MM.1S (cell line): ENCODE results near the gene DBP.

ENCODE experiments used
- EZH2phosphoT487 ChIP-seq: fragments of 300-600 bp; sonication (generic); IDR thresholded peaks from 2 replicates; pipeline ENCODE4 v1.6.1; 2018; ENCODE audit warnings: antibody characterized with exemption, low read length
- TF ChIP-seq, protein P1 (sequence below): fragments of 300-600 bp; sonication (generic); IDR thresholded peaks from 2 replicates; pipeline ENCODE4 v1.5.1; 2016; ENCODE audit warnings: antibody characterized with exemption, low read length, mixed read lengths

DNA sequence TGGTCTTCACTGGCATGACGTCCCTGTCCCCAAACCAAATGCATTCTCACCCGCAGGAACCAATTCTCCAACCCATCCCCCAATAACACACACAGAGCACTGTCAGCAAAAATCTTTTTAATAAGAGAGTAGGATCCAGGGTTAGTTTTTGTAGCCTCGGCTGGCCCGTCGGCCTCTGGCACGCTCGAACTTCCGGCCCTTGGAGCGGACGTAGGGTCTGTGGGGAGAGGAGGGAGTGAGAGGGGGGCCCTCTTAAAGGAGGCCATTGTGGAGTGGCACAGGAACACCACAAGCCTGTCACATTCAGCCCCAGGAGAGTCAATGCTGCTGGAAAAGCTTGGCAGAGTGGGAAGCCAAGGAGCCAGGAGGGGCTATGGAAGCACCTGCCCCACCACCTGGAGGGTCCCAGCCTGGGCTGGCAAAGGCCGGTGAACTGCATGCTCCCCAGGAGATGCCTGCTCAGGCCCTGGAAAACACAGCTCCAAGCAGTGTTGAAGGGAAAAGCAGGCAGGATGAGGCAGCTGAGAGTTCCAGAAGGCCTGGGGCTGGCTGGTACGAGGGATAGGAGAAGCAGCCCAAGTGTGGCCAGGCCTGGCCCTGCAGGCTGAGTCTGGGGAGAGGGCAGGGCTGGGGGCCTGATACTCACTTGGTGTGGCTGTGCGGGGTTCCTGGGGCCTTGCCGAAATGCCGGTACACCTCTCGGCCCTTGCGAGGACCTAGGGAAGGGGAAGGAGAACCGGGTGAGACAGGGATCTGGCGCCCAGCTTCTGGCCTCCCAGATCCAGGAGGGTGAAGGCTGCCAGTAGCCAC is 21.7 kb downstream of the DBP start:
- TF ChIP-seq, protein P1, sequence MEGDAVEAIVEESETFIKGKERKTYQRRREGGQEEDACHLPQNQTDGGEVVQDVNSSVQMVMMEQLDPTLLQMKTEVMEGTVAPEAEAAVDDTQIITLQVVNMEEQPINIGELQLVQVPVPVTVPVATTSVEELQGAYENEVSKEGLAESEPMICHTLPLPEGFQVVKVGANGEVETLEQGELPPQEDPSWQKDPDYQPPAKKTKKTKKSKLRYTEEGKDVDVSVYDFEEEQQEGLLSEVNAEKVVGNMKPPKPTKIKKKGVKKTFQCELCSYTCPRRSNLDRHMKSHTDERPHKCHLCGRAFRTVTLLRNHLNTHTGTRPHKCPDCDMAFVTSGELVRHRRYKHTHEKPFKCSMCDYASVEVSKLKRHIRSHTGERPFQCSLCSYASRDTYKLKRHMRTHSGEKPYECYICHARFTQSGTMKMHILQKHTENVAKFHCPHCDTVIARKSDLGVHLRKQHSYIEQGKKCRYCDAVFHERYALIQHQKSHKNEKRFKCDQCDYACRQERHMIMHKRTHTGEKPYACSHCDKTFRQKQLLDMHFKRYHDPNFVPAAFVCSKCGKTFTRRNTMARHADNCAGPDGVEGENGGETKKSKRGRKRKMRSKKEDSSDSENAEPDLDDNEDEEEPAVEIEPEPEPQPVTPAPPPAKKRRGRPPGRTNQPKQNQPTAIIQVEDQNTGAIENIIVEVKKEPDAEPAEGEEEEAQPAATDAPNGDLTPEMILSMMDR, result no peak
- TF ChIP-seq EZH2phosphoT487, result no peak
